ENCODE data around the gene UNC5CL. TPM values are rescaled to one million over a fixed set of nuclear protein-coding genes. Genes with fewer than 3 reads are reported as not detected.

Gene UNC5CL
- total RNA-seq, 6 donors from 2014 or later, result 0.97 to 12.6 (median 2.3) TPM

GRCh38 chr6:41028561-41029412 lies 10.2 kb downstream of the UNC5CL start:
- Histone ChIP-seq H3K9me3 (no peaks in the 10 kb centered on the region), H3K27me3 (no peaks in the 10 kb centered on the region), H3K36me3 (no peaks in the 10 kb centered on the region), H3K27ac (peak overlapping the region; percentile 27 to 82 (median 54)), H3K4me3 (peak overlapping the region in 3 of 4 donors; percentile 51 to 55 (median 52)), H3K4me1 (peaks cover 11 to 16% (median 13%) of the 10 kb centered on the region in 4 donors)
- WGBS, 2 donors, result 38 to 69% methylated on average over 6 to 13 of the region's 13 CpGs
- DNase-seq (no peak), ATAC-seq (ENCODE audit: low FRiP score in 2 of 2) (peak; percentile 50 to 57)
- TF ChIP-seq POLR2A (IDR thresholded peaks at IDR 0.05), result no peak
- TF ChIP-seq, protein P1, sequence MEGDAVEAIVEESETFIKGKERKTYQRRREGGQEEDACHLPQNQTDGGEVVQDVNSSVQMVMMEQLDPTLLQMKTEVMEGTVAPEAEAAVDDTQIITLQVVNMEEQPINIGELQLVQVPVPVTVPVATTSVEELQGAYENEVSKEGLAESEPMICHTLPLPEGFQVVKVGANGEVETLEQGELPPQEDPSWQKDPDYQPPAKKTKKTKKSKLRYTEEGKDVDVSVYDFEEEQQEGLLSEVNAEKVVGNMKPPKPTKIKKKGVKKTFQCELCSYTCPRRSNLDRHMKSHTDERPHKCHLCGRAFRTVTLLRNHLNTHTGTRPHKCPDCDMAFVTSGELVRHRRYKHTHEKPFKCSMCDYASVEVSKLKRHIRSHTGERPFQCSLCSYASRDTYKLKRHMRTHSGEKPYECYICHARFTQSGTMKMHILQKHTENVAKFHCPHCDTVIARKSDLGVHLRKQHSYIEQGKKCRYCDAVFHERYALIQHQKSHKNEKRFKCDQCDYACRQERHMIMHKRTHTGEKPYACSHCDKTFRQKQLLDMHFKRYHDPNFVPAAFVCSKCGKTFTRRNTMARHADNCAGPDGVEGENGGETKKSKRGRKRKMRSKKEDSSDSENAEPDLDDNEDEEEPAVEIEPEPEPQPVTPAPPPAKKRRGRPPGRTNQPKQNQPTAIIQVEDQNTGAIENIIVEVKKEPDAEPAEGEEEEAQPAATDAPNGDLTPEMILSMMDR (IDR thresholded peaks at IDR 0.05), result no peak
- no peak for TF ChIP-seq EP300 (IDR thresholded peaks at IDR 0.05)
- TF ChIP-seq POLR2AphosphoS5 (IDR thresholded peaks at IDR 0.05), result no peak

GRCh38 chr6:41027799-41028560 lies 11.0 kb downstream of the UNC5CL start:
- 0 to 5% methylated on average over 6 to 29 of the region's 45 CpGs for WGBS, 2 donors
- Histone ChIP-seq H3K9me3 (no peaks in the 10 kb centered on the region), H3K4me1 (peaks cover 11 to 16% (median 13%) of the 10 kb centered on the region in 4 donors), H3K36me3 (no peaks in the 10 kb centered on the region), H3K4me3 (peak overlapping the region in 3 of 4 donors; percentile 51 to 55 (median 52)), H3K27ac (peak overlapping the region; percentile 27 to 82 (median 54)), H3K27me3 (no peaks in the 10 kb centered on the region)
- TF ChIP-seq POLR2AphosphoS5 (IDR thresholded peaks at IDR 0.05) (peak; percentile 19 to 26), POLR2A (IDR thresholded peaks at IDR 0.05) (peak in 1 of 4 donors; percentile 44), EP300 (IDR thresholded peaks at IDR 0.05) (no peak)
- TF ChIP-seq, protein P1 (IDR thresholded peaks at IDR 0.05), result peak; percentile 98 to 100 (median 99)
- DNase-seq (peak; percentile 89 to 97), ATAC-seq (ENCODE audit: low FRiP score in 2 of 2) (peak; percentile 94 to 98)

DNA sequence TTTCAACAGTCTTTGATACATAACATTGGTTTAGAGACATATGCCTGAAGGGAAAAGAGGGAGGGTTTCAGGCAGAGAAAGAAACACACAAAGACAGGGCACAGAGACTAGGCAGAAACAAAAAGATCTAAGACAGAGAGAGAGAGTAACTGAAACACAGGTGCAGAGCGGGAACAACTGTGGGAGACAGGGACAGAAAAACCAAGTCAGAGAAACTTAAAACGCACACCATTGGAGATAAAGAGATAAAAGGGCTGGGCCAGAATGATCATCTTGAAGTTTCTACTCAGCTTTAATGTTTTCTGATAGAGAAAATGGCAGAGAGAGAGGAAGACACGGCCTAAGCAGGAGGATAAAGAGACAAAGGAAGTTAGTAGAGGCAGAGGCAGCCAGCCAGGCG lies 11.8 kb downstream of the UNC5CL start:
- no peak for ATAC-seq (ENCODE audit: low FRiP score in 2 of 2)
- no peak for DNase-seq
- peaks cover 11 to 16% (median 13%) of the 10 kb centered on the region in 4 donors for H3K4me1 ChIP-seq
- no peaks in the 10 kb centered on the region for H3K27me3 ChIP-seq
- peak overlapping the region in 3 of 4 donors; percentile 51 to 55 (median 52) for H3K4me3 ChIP-seq
- no peaks in the 10 kb centered on the region for H3K9me3 ChIP-seq
- TF ChIP-seq EP300 (IDR thresholded peaks at IDR 0.05) (no peak), POLR2A (IDR thresholded peaks at IDR 0.05) (no peak), POLR2AphosphoS5 (IDR thresholded peaks at IDR 0.05) (no peak)
- TF ChIP-seq, protein P1 (IDR thresholded peaks at IDR 0.05), result no peak
- WGBS, 2 donors, result 49 to 53% methylated on average over 4 of the region's 4 CpGs
- peak overlapping the region in 2 of 4 donors; percentile 0 to 82 for H3K27ac ChIP-seq
- H3K36me3 ChIP-seq, result no peaks in the 10 kb centered on the region

GRCh38 chr6:41025966-41026530 lies 13.0 kb downstream of the UNC5CL start:
- Histone ChIP-seq H3K36me3 (no peaks in the 10 kb centered on the region), H3K27ac (no peak overlapping the region)
- 87 to 90% methylated on average over 3 of the region's 3 CpGs for WGBS, 2 donors

More at GRCh38 chr6:41025966-41026530, 13.0 kb downstream of the UNC5CL start:
- no peak overlapping the region for H3K4me3 ChIP-seq
- H3K27me3 ChIP-seq, result no peaks in the 10 kb centered on the region
- no peak for ATAC-seq (ENCODE audit: low FRiP score in 2 of 2)
- DNase-seq, result no peak
- H3K9me3 ChIP-seq, result no peaks in the 10 kb centered on the region
- peaks cover 11 to 16% (median 13%) of the 10 kb centered on the region in 4 donors for H3K4me1 ChIP-seq
- no peak for TF ChIP-seq POLR2AphosphoS5 (IDR thresholded peaks at IDR 0.05)
- TF ChIP-seq POLR2A (IDR thresholded peaks at IDR 0.05), result no peak
- TF ChIP-seq, protein P1 (IDR thresholded peaks at IDR 0.05), result no peak
- TF ChIP-seq EP300 (IDR thresholded peaks at IDR 0.05), result no peak

Measured in upper lobe of left lung (tissue), 6 donors.